GM21528 (cell line): ENCODE data around the gene BRSK2.

ENCODE experiments used
- ATAC-seq: cut with Tn5 transposase; IDR thresholded peaks from one replicate; pipeline ENCODE4 v1.9.1; 2021; ENCODE audit warnings: mild to moderate bottlenecking, moderate library complexity; ENCODE audit not compliant: unreplicated experiment, low FRiP score

Gene BRSK2

GRCh38 chr11:1460396-1460985, 70.8 kb downstream of the BRSK2 start:
- ATAC-seq, result no peak

GRCh38 chr11:1460986-1461825, 71.5 kb downstream of the BRSK2 start:
- no peak for ATAC-seq

GRCh38 chr11:1461826-1462697, 72.3 kb downstream of the BRSK2 start:
- ATAC-seq, result no peak

- ATAC-seq, result no peak
Measured at GRCh38 chr11:1462698-1462975, 72.9 kb downstream of the BRSK2 start.

GRCh38 chr11:1463056-1463455, 73.3 kb downstream of the BRSK2 start:
- no peak for ATAC-seq

DNA sequence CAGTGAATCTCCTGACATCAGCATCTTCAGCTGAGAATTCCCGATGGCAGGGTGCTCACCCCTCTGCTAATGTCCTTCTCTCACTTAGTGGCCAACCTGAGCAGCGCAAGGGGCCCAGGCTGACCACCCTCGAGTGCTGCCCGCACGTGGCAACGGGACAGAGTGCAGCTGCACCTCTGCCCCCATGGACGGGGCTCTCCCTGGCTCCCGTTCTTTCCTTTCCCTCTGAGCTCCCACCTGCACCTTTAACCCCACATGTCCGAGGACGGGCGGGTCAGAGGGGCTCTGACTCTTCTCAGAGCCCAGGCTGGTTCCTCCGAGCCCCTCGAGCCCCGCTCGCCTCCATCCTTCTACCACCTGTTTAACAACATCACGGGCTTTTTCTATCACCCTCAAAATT, 77.0 kb downstream of the BRSK2 start:
- no peak for ATAC-seq

GRCh38 chr11:1467270-1467669, 77.5 kb downstream of the BRSK2 start:
- no peak for ATAC-seq

DNA sequence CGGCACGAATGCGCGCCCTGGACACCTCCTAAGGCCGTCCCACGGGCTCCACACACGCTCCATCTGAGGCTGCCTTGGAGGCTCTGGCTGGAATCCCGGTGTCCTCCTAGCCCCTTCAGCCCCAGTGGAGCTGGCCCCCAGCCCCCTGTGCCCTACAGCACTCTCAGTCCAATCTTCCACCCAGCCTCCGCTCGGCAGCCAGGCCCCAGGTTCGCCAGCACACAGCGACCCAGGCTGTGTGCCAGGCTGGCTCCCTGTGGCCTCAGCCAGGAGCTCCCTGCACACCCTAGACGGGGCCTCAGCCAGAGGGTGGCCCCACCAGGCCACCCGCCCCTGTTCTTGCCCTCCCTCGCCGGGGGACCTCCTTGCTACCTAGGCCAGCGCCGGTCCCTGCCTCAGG, 78.3 kb downstream of the BRSK2 start:
- ATAC-seq, result no peak

GRCh38 chr11:1468473-1469066, 78.8 kb downstream of the BRSK2 start:
- ATAC-seq, result no peak

- no peak for ATAC-seq
Measured at GRCh38 chr11:1469287-1469910, 79.7 kb downstream of the BRSK2 start.

GRCh38 chr11:1469911-1470680, 80.4 kb downstream of the BRSK2 start:
- ATAC-seq, result no peak

GRCh38 chr11:1470681-1471611, 81.2 kb downstream of the BRSK2 start:
- no peak for ATAC-seq

DNA sequence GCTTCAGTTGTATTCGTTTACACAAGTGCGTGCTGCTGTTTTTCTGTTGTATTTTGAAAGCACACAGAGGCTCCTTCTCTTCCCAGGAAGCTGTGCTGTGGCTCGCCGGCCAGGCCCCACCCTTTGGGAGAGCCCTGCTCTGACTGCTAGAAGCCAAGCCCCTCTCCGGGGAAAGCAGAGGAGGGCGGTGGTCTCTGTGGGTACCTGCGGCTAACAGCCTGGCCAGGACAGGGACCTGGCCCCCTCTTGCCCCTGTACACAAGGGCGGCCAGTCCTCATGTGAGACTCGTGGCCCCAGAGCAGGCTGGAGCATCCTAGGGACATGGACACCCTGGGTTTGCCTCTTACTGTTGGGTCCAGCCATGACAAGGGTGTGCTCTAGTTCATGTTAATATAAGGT, 82.0 kb downstream of the BRSK2 start:
- ATAC-seq, result no peak

DNA sequence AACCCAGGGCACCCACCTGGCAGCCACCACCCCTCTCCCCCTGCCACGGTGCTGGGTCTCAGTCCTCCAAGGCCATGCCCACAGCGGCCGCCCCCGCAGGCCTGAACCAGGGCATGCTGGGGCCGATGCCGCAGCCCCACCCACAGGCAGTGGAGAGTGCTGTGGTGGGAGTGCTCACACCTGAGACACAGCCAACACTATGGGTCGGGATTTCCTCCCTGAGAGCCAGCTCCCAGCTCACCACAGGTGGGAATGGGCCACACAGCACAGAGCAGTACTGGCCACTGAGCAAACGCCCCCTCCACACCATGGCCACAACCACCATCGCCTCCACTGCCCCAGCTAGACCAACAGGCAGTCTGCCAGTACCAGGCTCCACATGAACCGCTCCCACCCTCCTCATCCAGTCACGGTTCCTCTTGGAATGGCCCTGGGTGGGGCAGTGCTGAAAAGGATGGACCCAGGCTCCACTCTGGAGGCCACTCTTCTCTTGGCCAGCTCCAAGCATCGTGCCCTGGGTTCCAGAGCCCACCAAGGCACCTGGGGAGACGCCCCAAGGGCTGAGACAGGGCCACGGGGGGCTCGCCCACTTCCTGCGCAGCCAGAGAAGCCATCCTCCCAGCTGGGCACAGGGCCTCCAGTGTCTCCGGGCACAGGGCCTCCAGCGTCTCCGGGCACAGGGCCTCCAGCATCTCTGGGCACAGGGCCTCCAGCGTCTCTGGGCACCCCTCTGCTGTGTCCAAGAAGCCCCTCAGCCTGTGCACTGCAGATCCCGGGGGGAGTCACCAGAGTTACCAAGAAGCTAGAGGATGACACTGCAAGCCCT, 82.7 kb downstream of the BRSK2 start:
- ATAC-seq, result no peak

DNA sequence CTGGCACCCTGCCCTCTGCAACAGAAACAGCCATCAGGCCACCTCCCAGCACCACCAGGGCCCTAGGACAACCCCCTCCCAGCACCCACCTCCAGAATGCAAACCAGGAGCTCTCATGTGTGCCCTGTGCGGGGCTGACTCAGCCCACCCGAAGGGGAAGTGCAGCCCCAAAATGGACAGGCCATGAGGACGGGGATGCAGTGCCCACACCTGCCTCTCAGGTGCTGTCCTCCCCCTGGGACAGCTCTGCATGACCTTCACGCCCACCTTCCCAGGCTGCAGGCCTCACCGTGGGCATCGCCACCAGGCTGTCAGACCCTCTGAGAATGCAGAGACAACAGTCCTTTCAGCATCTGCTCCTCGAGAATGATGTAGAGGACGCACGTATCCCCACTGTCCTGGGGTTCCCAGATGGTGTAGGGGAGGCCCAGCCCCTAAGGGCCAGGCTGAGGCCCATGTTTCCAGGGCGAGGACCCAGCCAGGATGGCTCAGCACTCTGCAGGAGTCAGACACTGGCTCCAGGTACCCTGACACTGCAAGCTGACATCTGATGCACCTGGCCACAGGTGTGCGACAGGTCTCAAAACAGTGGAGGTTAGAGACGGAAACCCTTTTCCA, 83.4 kb downstream of the BRSK2 start:
- no peak for ATAC-seq

DNA sequence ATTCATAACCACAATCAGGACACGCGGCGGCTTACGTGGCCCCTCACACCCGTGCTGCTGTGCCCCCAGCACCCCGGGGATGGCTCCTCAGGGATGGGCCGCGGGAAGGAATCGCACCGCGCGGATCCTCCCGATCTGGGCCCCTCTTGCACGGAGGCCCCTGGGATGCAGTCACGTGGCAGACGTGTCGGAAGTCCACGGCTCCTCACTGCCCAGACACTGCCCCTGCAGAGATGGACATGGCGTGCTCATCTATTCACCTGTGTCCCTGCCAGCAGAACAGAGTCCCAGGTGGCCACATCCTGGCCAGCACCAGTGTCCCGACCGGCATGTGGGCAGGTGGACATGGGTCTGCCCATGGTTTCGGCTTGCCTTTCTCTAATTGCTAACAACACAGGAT, 84.1 kb downstream of the BRSK2 start:
- no peak for ATAC-seq

GRCh38 chr11:1475841-1476240, 86.1 kb downstream of the BRSK2 start:
- ATAC-seq, result no peak
